Karpas-422 (cell line): ENCODE results near the gene TRAPPC10. TPM values are rescaled to one million over a fixed set of nuclear protein-coding genes. Genes with fewer than 3 reads are reported as not detected.
"Not testable (repeated sequence)": the region's sequence is repeated elsewhere in the genome, so short reads cannot be mapped to it uniquely, and the experiment has no call there.

Source experiments
- DNase-seq: peaks from one replicate; pipeline ENCODE4 v3.0.0-alpha.2; 2015
- H2AFZ ChIP-seq: fragments of 200-600 bp; sonication (generic); 2 replicates; pipeline ENCODE4 v1.6.1; 2014; ENCODE audit warnings: antibody characterized with exemption, low read length, mixed read lengths
- H3K27ac ChIP-seq: fragments of 200-600 bp; sonication (generic); 2 replicates; pipeline ENCODE4 v1.5.1; 2014; ENCODE audit warnings: mild to moderate bottlenecking, low read length, moderate library complexity
- H3K27me3 ChIP-seq: fragments of 200-600 bp; sonication (generic); 2 replicates; pipeline ENCODE4 v1.6.1; 2014; ENCODE audit warnings: low read length, mixed read lengths
- H3K36me3 ChIP-seq: fragments of 200-600 bp; sonication (generic); 2 replicates; pipeline ENCODE4 v1.6.1; 2014; ENCODE audit warnings: low read length, mixed read lengths; ENCODE audit not compliant: insufficient read depth
- H3K4me1 ChIP-seq: fragments of 200-600 bp; sonication (generic); 2 replicates; pipeline ENCODE4 v1.6.1; 2014; ENCODE audit warnings: mild to moderate bottlenecking, low read length, mixed read lengths
- H3K4me2 ChIP-seq: fragments of 200-600 bp; sonication (generic); 2 replicates; pipeline ENCODE4 v1.6.1; 2014; ENCODE audit warnings: low read length, low read depth, mild to moderate bottlenecking; ENCODE audit not compliant: poor library complexity, severe bottlenecking
- H3K4me3 ChIP-seq: fragments of 200-600 bp; sonication (generic); 2 replicates; pipeline ENCODE4 v1.5.1; 2014; ENCODE audit warnings: mild to moderate bottlenecking, antibody characterized with exemption, low read length, mixed read lengths
- H3K79me2 ChIP-seq: fragments of 200-600 bp; sonication (generic); 2 replicates; pipeline ENCODE4 v1.6.1; 2014; ENCODE audit warnings: mild to moderate bottlenecking, low read length, mixed read lengths
- H3K9ac ChIP-seq: fragments of 200-600 bp; sonication (generic); 2 replicates; pipeline ENCODE4 v1.6.0; 2014; ENCODE audit warnings: low read length
- H3K9me2 ChIP-seq: fragments of 200-600 bp; sonication (generic), shearing (Covaris generic); replicated peaks from 2 replicates; pipeline ENCODE4 v1.6.0; 2014; ENCODE audit warnings: mild to moderate bottlenecking, low read length, moderate library complexity; ENCODE audit not compliant: insufficient read depth
- H3K9me3 ChIP-seq: fragments of 300-700, 200-600 bp; sonication (generic); 2 replicates; pipeline ENCODE4 v1.6.1; 2014; ENCODE audit warnings: low read length, mixed read lengths
- H4K20me1 ChIP-seq: fragments of 200-600 bp; sonication (generic); 2 replicates; pipeline ENCODE4 v1.6.1; 2014; ENCODE audit warnings: mild to moderate bottlenecking, antibody characterized with exemption, low read length, low read depth; ENCODE audit not compliant: insufficient read depth
- total RNA-seq: library from RNA; depleted of rRNA; stranded (reverse); fragments of >200 nt; shearing (Covaris generic); gene quantifications from 2 replicates; pipeline ENCODE4 v1.2.3, GENCODE V29; 2014; ENCODE audit warnings: low replicate concordance

Gene TRAPPC10
- total RNA-seq, 1 experiment from 2014 or later = 40.3 TPM

GRCh38 chr21:44090325-44090724 is 78.2 kb downstream of the TRAPPC10 start:
- peaks cover 5% of the 10 kb centered on the region; the same call in 1 of the 2 replicates for H3K36me3 ChIP-seq
- H2AFZ ChIP-seq = no peak overlapping the region
- H3K9me3 ChIP-seq = no peaks in the 10 kb centered on the region
- no peaks in the 10 kb centered on the region for H3K79me2 ChIP-seq
- H4K20me1 ChIP-seq = peaks cover 5% of the 10 kb centered on the region; the same call in 1 of the 2 replicates
- H3K9me2 ChIP-seq = no peaks in the 10 kb centered on the region
- no peak overlapping the region for H3K4me2 ChIP-seq
- H3K4me3 ChIP-seq = no peak overlapping the region
- DNase-seq = no peak
- no peaks in the 10 kb centered on the region for H3K4me1 ChIP-seq
- no peak overlapping the region for H3K9ac ChIP-seq
- no peaks in the 10 kb centered on the region for H3K27me3 ChIP-seq
- no peak overlapping the region for H3K27ac ChIP-seq

- Histone ChIP-seq H3K27ac (no peak overlapping the region), H3K4me3 (no peak overlapping the region), H3K9me3 (no peaks in the 10 kb centered on the region), H4K20me1 (peaks cover 5% of the 10 kb centered on the region; the same call in 1 of the 2 replicates), H3K79me2 (no peaks in the 10 kb centered on the region), H2AFZ (no peak overlapping the region), H3K4me2 (no peak overlapping the region), H3K9ac (no peak overlapping the region), H3K36me3 (peaks cover 5% of the 10 kb centered on the region; the same call in 1 of the 2 replicates), H3K4me1 (no peaks in the 10 kb centered on the region), H3K9me2 (no peaks in the 10 kb centered on the region), H3K27me3 (no peaks in the 10 kb centered on the region)
- no peak for DNase-seq
Measured at GRCh38 chr21:44092211-44092610, 80.1 kb downstream of the TRAPPC10 start.

- H4K20me1 ChIP-seq = peaks cover 5% of the 10 kb centered on the region; the same call in 1 of the 2 replicates
- H3K9ac ChIP-seq = no peak overlapping the region
- H3K79me2 ChIP-seq = no peaks in the 10 kb centered on the region
- H3K4me1 ChIP-seq = no peaks in the 10 kb centered on the region
- H3K36me3 ChIP-seq = peaks cover 3% of the 10 kb centered on the region; the same call in 1 of the 2 replicates
- no peak overlapping the region for H3K4me3 ChIP-seq
- H3K9me2 ChIP-seq = no peaks in the 10 kb centered on the region
- H3K27ac ChIP-seq = no peak overlapping the region
- no peaks in the 10 kb centered on the region for H3K27me3 ChIP-seq
- no peak for DNase-seq
- no peak overlapping the region for H2AFZ ChIP-seq
- no peak overlapping the region for H3K4me2 ChIP-seq
- no peaks in the 10 kb centered on the region for H3K9me3 ChIP-seq
Measured at GRCh38 chr21:44093761-44094160, 81.7 kb downstream of the TRAPPC10 start.

- no peaks in the 10 kb centered on the region; the same call in 1 of the 2 replicates for H4K20me1 ChIP-seq
- H3K79me2 ChIP-seq = no peaks in the 10 kb centered on the region
- no peak for DNase-seq
- H3K9me2 ChIP-seq = no peaks in the 10 kb centered on the region
- H3K4me1 ChIP-seq = no peaks in the 10 kb centered on the region
- no peaks in the 10 kb centered on the region for H3K27me3 ChIP-seq
- no peak overlapping the region for H3K4me3 ChIP-seq
- no peak overlapping the region for H2AFZ ChIP-seq
- H3K27ac ChIP-seq = no peak overlapping the region
- no peak overlapping the region for H3K9ac ChIP-seq
- no peak overlapping the region for H3K4me2 ChIP-seq
- H3K36me3 ChIP-seq = peaks cover 3% of the 10 kb centered on the region; the same call in 1 of the 2 replicates
- no peaks in the 10 kb centered on the region for H3K9me3 ChIP-seq
Measured at GRCh38 chr21:44094832-44095231, 82.7 kb downstream of the TRAPPC10 start.

- not testable (repeated sequence) for H3K27ac ChIP-seq, H3K9ac ChIP-seq, H3K9me2 ChIP-seq, DNase-seq, H3K79me2 ChIP-seq, H3K4me2 ChIP-seq, H2AFZ ChIP-seq, H3K36me3 ChIP-seq, H3K9me3 ChIP-seq, H4K20me1 ChIP-seq, H3K4me3 ChIP-seq, H3K27me3 ChIP-seq, H3K4me1 ChIP-seq
Measured at GRCh38 chr21:44098507-44098906, 86.4 kb downstream of the TRAPPC10 start.

- not testable (repeated sequence) for H4K20me1 ChIP-seq, H3K9me3 ChIP-seq, H3K79me2 ChIP-seq, H3K4me1 ChIP-seq, H2AFZ ChIP-seq, H3K36me3 ChIP-seq, H3K27me3 ChIP-seq, DNase-seq, H3K27ac ChIP-seq, H3K4me3 ChIP-seq, H3K4me2 ChIP-seq, H3K9ac ChIP-seq, H3K9me2 ChIP-seq
Measured at GRCh38 chr21:44098964-44099363, 86.9 kb downstream of the TRAPPC10 start.

GRCh38 chr21:44107026-44107501 is 95.0 kb downstream of the TRAPPC10 start, which contains the start of gene PWP2:
TSS of gene PWP2 (plus strand) at chr21:44107399. CDS start at chr21:44107417, 18 bp downstream.
- not testable (repeated sequence) for H3K9me2 ChIP-seq, H4K20me1 ChIP-seq, H3K4me2 ChIP-seq, H3K27me3 ChIP-seq, H3K79me2 ChIP-seq, H3K9me3 ChIP-seq, H3K27ac ChIP-seq, H3K9ac ChIP-seq, H2AFZ ChIP-seq, DNase-seq, H3K4me1 ChIP-seq, H3K36me3 ChIP-seq, H3K4me3 ChIP-seq

GRCh38 chr21:44107589-44107988 is 95.5 kb downstream of the TRAPPC10 start:
- H3K27me3 ChIP-seq, H3K9ac ChIP-seq, H2AFZ ChIP-seq, H4K20me1 ChIP-seq, H3K27ac ChIP-seq, DNase-seq, H3K79me2 ChIP-seq, H3K36me3 ChIP-seq, H3K9me2 ChIP-seq, H3K4me2 ChIP-seq, H3K9me3 ChIP-seq, H3K4me3 ChIP-seq, H3K4me1 ChIP-seq: not testable (repeated sequence)
